ENCODE results near the gene PDCD2L. TPM values are rescaled to one million over a fixed set of nuclear protein-coding genes. Genes with fewer than 3 reads are reported as not detected.
"Not testable (repeated sequence)": the region's sequence is repeated elsewhere in the genome, so short reads cannot be mapped to it uniquely, and the experiment has no call there.

The PDCD2L gene
- total RNA-seq, 1 experiment from 2014 or later, result 43.3 TPM

DNA sequence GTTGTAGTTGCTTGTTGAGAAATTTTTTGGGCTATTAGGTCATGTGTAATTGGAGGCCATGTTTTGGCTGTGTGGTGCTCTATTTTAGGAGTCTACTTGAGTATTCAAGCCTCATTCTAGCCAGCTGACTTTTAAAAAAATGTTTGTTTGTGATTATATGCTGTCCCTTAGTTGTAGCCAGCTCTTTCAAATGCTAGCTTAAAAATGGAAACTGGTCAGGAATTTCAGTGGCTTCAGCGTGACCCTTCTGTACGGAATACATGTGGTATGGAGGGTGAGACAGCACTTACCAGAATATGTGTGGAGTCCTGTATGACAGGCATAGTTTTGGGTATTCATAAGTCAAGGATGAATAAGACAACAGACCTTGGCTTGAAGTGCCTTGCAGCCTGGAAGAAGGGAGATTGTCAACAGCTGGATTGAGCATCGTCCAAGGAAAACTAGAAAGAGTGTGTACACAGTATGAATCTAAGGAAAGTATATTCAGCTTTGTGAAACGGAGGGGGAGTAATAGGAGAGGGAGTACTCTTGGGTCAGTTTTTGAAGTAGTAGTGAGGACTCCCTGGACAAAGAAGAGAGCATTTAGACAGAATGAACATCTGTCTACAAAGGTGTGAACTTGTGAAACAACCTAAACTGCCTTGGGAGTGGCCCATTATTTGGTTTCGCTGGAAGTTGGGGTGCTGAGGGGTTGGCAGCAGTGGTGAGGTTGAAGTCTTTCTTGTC is 57.3 kb downstream of the PDCD2L start:
- Histone ChIP-seq H3K27ac (ENCODE audit: insufficient read length, low read depth, low read length) (no peak overlapping the region), H3K14ac (ENCODE audit: insufficient read depth, low read length) (no peak overlapping the region), H4K91ac (ENCODE audit: insufficient read length, low read depth, low read length) (no peak overlapping the region), H3K4me2 (ENCODE audit: insufficient read depth, insufficient read length, low read length) (no peak overlapping the region), H4K8ac (replicated peaks; ENCODE audit: insufficient read length, low read depth, low read length) (no peak overlapping the region), H3K56ac (ENCODE audit: insufficient read length, low read depth, low read length) (no peak overlapping the region), H2BK15ac (ENCODE audit: low read depth, low read length) (no peak overlapping the region), H3K18ac (ENCODE audit: insufficient read length, low read depth, low read length) (no peak overlapping the region), H3K4ac (ENCODE audit: low read depth, low read length) (no peak overlapping the region), H3K27me3 (ENCODE audit: insufficient read depth, low read length) (no peaks in the 10 kb centered on the region), H4K5ac (ENCODE audit: insufficient read length, low read depth, low read length) (no peak overlapping the region), H4K20me1 (ENCODE audit: control insufficient read depth, insufficient read depth, insufficient read length) (no peaks in the 10 kb centered on the region), H3T11ph (ENCODE audit: low read length) (no peak overlapping the region), H3K9me3 (ENCODE audit: control insufficient read depth, low read depth, low read length) (no peaks in the 10 kb centered on the region), H3K9ac (ENCODE audit: extremely low read depth, insufficient read length, low read length) (no peak overlapping the region), H3K79me1 (ENCODE audit: insufficient read depth, low read depth, low read length, poor library complexity, severe bottlenecking) (no peaks in the 10 kb centered on the region), H2BK120ac (ENCODE audit: low read depth, low read length, poor library complexity, severe bottlenecking) (no peak overlapping the region), H3K23me2 (ENCODE audit: insufficient read length, low read depth, low read length, poor library complexity, severe bottlenecking) (no peaks in the 10 kb centered on the region), H2BK20ac (ENCODE audit: low read depth, low read length, poor library complexity, severe bottlenecking) (no peak overlapping the region), H3K23ac (ENCODE audit: insufficient read length, low read depth, low read length) (no peak overlapping the region), H2BK5ac (ENCODE audit: insufficient read length, low read length) (no peak overlapping the region), H2AK5ac (ENCODE audit: insufficient read length, low read length) (no peak overlapping the region), H2BK12ac (ENCODE audit: insufficient read length, low read depth, low read length) (no peak overlapping the region), H3K79me2 (ENCODE audit: insufficient read depth, low read length) (no peaks in the 10 kb centered on the region), H2AFZ (ENCODE audit: low read length) (no peak overlapping the region), H3K4me1 (ENCODE audit: insufficient read depth, low read length) (no peaks in the 10 kb centered on the region)
- peak overlapping the region in 1 of 3 experiments; percentile 68; a peak in 2 of 7 replicates for H3K27ac Mint-ChIP-seq
- TF ChIP-seq, protein P1, sequence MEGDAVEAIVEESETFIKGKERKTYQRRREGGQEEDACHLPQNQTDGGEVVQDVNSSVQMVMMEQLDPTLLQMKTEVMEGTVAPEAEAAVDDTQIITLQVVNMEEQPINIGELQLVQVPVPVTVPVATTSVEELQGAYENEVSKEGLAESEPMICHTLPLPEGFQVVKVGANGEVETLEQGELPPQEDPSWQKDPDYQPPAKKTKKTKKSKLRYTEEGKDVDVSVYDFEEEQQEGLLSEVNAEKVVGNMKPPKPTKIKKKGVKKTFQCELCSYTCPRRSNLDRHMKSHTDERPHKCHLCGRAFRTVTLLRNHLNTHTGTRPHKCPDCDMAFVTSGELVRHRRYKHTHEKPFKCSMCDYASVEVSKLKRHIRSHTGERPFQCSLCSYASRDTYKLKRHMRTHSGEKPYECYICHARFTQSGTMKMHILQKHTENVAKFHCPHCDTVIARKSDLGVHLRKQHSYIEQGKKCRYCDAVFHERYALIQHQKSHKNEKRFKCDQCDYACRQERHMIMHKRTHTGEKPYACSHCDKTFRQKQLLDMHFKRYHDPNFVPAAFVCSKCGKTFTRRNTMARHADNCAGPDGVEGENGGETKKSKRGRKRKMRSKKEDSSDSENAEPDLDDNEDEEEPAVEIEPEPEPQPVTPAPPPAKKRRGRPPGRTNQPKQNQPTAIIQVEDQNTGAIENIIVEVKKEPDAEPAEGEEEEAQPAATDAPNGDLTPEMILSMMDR (conservative IDR thresholded peaks at IDR 0.05), result no peak
- no CpG with 5 or more reads among the region's 5 CpGs for whole genome bisulfite sequencing (ENCODE audit: extremely low coverage, insufficient read length, low lambda C conversion rate)
- no peaks in the 10 kb centered on the region for H3K27me3 Mint-ChIP-seq (ENCODE audit: low read depth)
- peaks cover 4 to 17% of the 10 kb centered on the region in 2 experiments; a peak in 3 of 4 replicates for H3K4me1 Mint-ChIP-seq
- H3K4me3 Mint-ChIP-seq, result no peak overlapping the region
- peaks cover 59 to 94% (median 91%) of the 10 kb centered on the region in 3 experiments; a peak in 6 of 7 replicates for H3K36me3 Mint-ChIP-seq (ENCODE audit: insufficient read depth in 1 of 3, low read depth in 3 of 3)
- DNase-seq, result no peak
- H3K9me3 Mint-ChIP-seq, result no peaks in the 10 kb centered on the region

DNA sequence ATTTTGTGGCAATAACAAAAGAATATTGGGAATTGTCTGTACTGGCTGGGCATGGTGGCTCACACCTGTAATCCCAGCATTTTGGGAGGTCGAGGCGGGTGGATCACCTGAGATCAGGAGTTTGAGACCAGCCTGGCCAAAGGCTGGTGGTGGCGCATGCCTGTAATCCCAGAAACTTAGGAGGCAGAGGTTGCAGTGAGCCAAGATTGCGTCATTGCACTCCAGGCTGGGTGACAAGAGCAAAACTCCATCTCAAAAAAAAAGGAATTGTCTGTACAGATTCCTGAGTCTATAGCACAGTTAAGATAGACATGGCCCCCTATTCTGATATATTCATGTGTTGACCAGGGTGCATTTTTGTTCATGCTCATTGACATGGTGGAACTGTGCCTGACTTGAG is 60.6 kb downstream of the PDCD2L start:
- not testable (repeated sequence) for H3K27ac ChIP-seq (ENCODE audit: insufficient read length, low read depth, low read length); H3K4me2 ChIP-seq (ENCODE audit: insufficient read depth, insufficient read length, low read length); H3K27ac Mint-ChIP-seq; H4K20me1 ChIP-seq (ENCODE audit: control insufficient read depth, insufficient read depth, insufficient read length); H3K23me2 ChIP-seq (ENCODE audit: insufficient read length, low read depth, low read length, poor library complexity, severe bottlenecking); H3K79me1 ChIP-seq (ENCODE audit: insufficient read depth, low read depth, low read length, poor library complexity, severe bottlenecking); H3K79me2 ChIP-seq (ENCODE audit: insufficient read depth, low read length); H3K23ac ChIP-seq (ENCODE audit: insufficient read length, low read depth, low read length); H3K4ac ChIP-seq (ENCODE audit: low read depth, low read length); H3K9me3 ChIP-seq (ENCODE audit: control insufficient read depth, low read depth, low read length); H4K8ac ChIP-seq (replicated peaks; ENCODE audit: insufficient read length, low read depth, low read length); H2BK12ac ChIP-seq (ENCODE audit: insufficient read length, low read depth, low read length); H2BK20ac ChIP-seq (ENCODE audit: low read depth, low read length, poor library complexity, severe bottlenecking); H3K27me3 Mint-ChIP-seq (ENCODE audit: low read depth); H3T11ph ChIP-seq (ENCODE audit: low read length); H2BK5ac ChIP-seq (ENCODE audit: insufficient read length, low read length); H3K18ac ChIP-seq (ENCODE audit: insufficient read length, low read depth, low read length); DNase-seq; H3K4me1 Mint-ChIP-seq; H2BK120ac ChIP-seq (ENCODE audit: low read depth, low read length, poor library complexity, severe bottlenecking); H3K4me1 ChIP-seq (ENCODE audit: insufficient read depth, low read length); H3K27me3 ChIP-seq (ENCODE audit: insufficient read depth, low read length); H3K56ac ChIP-seq (ENCODE audit: insufficient read length, low read depth, low read length); H4K5ac ChIP-seq (ENCODE audit: insufficient read length, low read depth, low read length); H4K91ac ChIP-seq (ENCODE audit: insufficient read length, low read depth, low read length); H3K14ac ChIP-seq (ENCODE audit: insufficient read depth, low read length); H3K4me3 Mint-ChIP-seq; H2AK5ac ChIP-seq (ENCODE audit: insufficient read length, low read length); H3K9ac ChIP-seq (ENCODE audit: extremely low read depth, insufficient read length, low read length); H2AFZ ChIP-seq (ENCODE audit: low read length); H2BK15ac ChIP-seq (ENCODE audit: low read depth, low read length); H3K9me3 Mint-ChIP-seq
- peaks cover 61 to 96% (median 92%) of the 10 kb centered on the region in 3 experiments; a peak in 6 of 7 replicates for H3K36me3 Mint-ChIP-seq (ENCODE audit: insufficient read depth in 1 of 3, low read depth in 3 of 3)
- no CpG with 5 or more reads among the region's 4 CpGs for WGBS (ENCODE audit: extremely low coverage, insufficient read length, low lambda C conversion rate)
